Endodermal cell (in vitro differentiated cells): Measurements from ENCODE around the gene DIP2B. TPM values are rescaled to one million over a fixed set of nuclear protein-coding genes. Genes with fewer than 3 reads are reported as not detected.

Experiments
- DNase-seq: peaks from one replicate; pipeline ENCODE4 v3.0.0-alpha.2; 2017
- H3K27ac ChIP-seq: 2 replicates; pipeline ENCODE4 v1.5.1; 2013; ENCODE audit warnings: mild to moderate bottlenecking, low read depth, low read length, moderate library complexity
- H3K27me3 ChIP-seq: 2 replicates; pipeline ENCODE4 v1.6.1; 2013; ENCODE audit warnings: mild to moderate bottlenecking, low read length, moderate library complexity; ENCODE audit not compliant: insufficient read depth, control insufficient read depth, poor library complexity, severe bottlenecking
- H3K36me3 ChIP-seq: 2 replicates; pipeline ENCODE4 v1.7.0; 2013; ENCODE audit warnings: mild to moderate bottlenecking, low read length, moderate library complexity; ENCODE audit not compliant: control insufficient read depth, insufficient read depth
- H3K4me1 ChIP-seq: one replicate; pipeline ENCODE4 v1.7.0; 2013; ENCODE audit warnings: low read length; ENCODE audit not compliant: control insufficient read depth, insufficient read depth
- H3K4me3 ChIP-seq: 2 replicates; pipeline ENCODE4 v1.5.1; 2013; ENCODE audit warnings: mild to moderate bottlenecking, low read length, moderate library complexity
- H3K9ac ChIP-seq: 2 replicates; pipeline ENCODE4 v1.6.1; 2013; ENCODE audit warnings: mild to moderate bottlenecking, low read length, moderate library complexity; ENCODE audit not compliant: poor library complexity, severe bottlenecking; ENCODE audit errors: extremely low read depth
- H3K9me3 ChIP-seq: 2 replicates; pipeline ENCODE4 v1.6.1; 2013; ENCODE audit warnings: mild to moderate bottlenecking, low read length, moderate library complexity; ENCODE audit not compliant: control insufficient read depth
- H3K27ac Mint-ChIP-seq: 2 replicates; pipeline ENCODE4 v1.8.0; 2020; ENCODE audit warnings: mixed read lengths
- H3K27me3 Mint-ChIP-seq: 2 replicates; pipeline ENCODE4 v1.8.0; 2021; ENCODE audit warnings: mild to moderate bottlenecking, mixed read lengths; ENCODE audit not compliant: insufficient read depth
- H3K36me3 Mint-ChIP-seq: 2 replicates; pipeline ENCODE4 v1.8.0; 2020; ENCODE audit warnings: low read depth, mixed read lengths
- H3K4me1 Mint-ChIP-seq: 2 replicates; pipeline ENCODE4 v1.8.0; 2020; ENCODE audit warnings: mixed read lengths
- H3K4me3 Mint-ChIP-seq: 2 replicates; pipeline ENCODE4 v1.8.0; 2020; ENCODE audit warnings: mild to moderate bottlenecking, moderate library complexity, mixed read lengths
- H3K9me3 Mint-ChIP-seq: 2 replicates; pipeline ENCODE4 v1.8.0; 2020; ENCODE audit warnings: mild to moderate bottlenecking, mixed read lengths
- CTCF ChIP-seq: fragments of 200-600 bp; sonication (generic); conservative IDR thresholded peaks from 2 replicates; pipeline ENCODE4 v1.5.0; 2021; ENCODE audit warnings: antibody characterized with exemption, mild to moderate bottlenecking
- WGBS, 2 experiments: methylation state at CpG; one replicate each; pipeline versions ENCODE4 v1.1.5 to v1.1.7; 2013; ENCODE audit warnings: missing lambda C conversion rate in 2 of 2, mixed read lengths in 1 of 2; ENCODE audit not compliant: insufficient coverage in 1 of 2, insufficient read length in 1 of 2; 5-methylcytosine and 5-hydroxymethylcytosine counted together
- total RNA-seq, 2 donors: library from RNA; stranded (reverse); fragmentation: NEBNext Ultra II Directional in 1 of 2; extraction: Animal tissue kit (Norgen Biotek cat#: 25700) in 1 of 2; gene quantifications; 2 replicates in 1 of 2; 3 replicates in 1 of 2; pipeline ENCODE4 v1.2.1, GENCODE V29; 2021

DIP2B gene
- total RNA-seq, 2 donors from 2014 or later, result 20.6 to 21.3 TPM

GRCh38 chr12:50727466-50727865 lies 222.7 kb downstream of the DIP2B start:
- Histone ChIP-seq H3K27me3 (no peaks in the 10 kb centered on the region), H3K4me1 (no peaks in the 10 kb centered on the region), H3K27ac (no peak overlapping the region), H3K9ac (no peak overlapping the region), H3K9me3 (no peaks in the 10 kb centered on the region), H3K4me3 (no peak overlapping the region), H3K36me3 (peaks cover 85% of the 10 kb centered on the region)
- Mint-ChIP-seq H3K4me3 (no peak overlapping the region), H3K9me3 (no peaks in the 10 kb centered on the region), H3K36me3 (peaks cover 68% of the 10 kb centered on the region), H3K4me1 (no peaks in the 10 kb centered on the region), H3K27ac (no peak overlapping the region), H3K27me3 (no peaks in the 10 kb centered on the region)
- no peak for TF ChIP-seq CTCF
- WGBS, 2 experiments, result 90 to 92% methylated on average over 2 of the region's 2 CpGs
- DNase-seq, result no peak

GRCh38 chr12:50728417-50728816 lies 223.6 kb downstream of the DIP2B start:
- no peak overlapping the region for H3K4me3 Mint-ChIP-seq
- peaks cover 80% of the 10 kb centered on the region for H3K36me3 ChIP-seq
- H3K4me3 ChIP-seq, result no peak overlapping the region
- no peaks in the 10 kb centered on the region for H3K27me3 Mint-ChIP-seq
- WGBS, 2 experiments, result 97% methylated on average over 5 to 7 of the region's 7 CpGs
- no peak for TF ChIP-seq CTCF
- no peaks in the 10 kb centered on the region for H3K4me1 Mint-ChIP-seq
- H3K27ac Mint-ChIP-seq, result no peak overlapping the region
- no peak overlapping the region for H3K27ac ChIP-seq
- no peaks in the 10 kb centered on the region for H3K27me3 ChIP-seq
- H3K36me3 Mint-ChIP-seq, result peaks cover 62% of the 10 kb centered on the region
- no peaks in the 10 kb centered on the region for H3K9me3 ChIP-seq
- DNase-seq, result no peak
- H3K9ac ChIP-seq, result no peak overlapping the region
- H3K9me3 Mint-ChIP-seq, result no peaks in the 10 kb centered on the region
- no peaks in the 10 kb centered on the region for H3K4me1 ChIP-seq

- no peak for TF ChIP-seq CTCF
- Histone ChIP-seq H3K27me3 (no peaks in the 10 kb centered on the region), H3K9me3 (no peaks in the 10 kb centered on the region), H3K9ac (no peak overlapping the region), H3K4me3 (no peak overlapping the region), H3K36me3 (peaks cover 78% of the 10 kb centered on the region), H3K27ac (no peak overlapping the region), H3K4me1 (no peaks in the 10 kb centered on the region)
- DNase-seq, result no peak
- Mint-ChIP-seq H3K9me3 (no peaks in the 10 kb centered on the region), H3K4me3 (no peak overlapping the region), H3K27me3 (no peaks in the 10 kb centered on the region), H3K36me3 (peaks cover 61% of the 10 kb centered on the region), H3K27ac (no peak overlapping the region), H3K4me1 (no peaks in the 10 kb centered on the region)
- 96 to 100% methylated on average over 1 to 4 of the region's 4 CpGs for WGBS, 2 experiments
Observed at GRCh38 chr12:50728841-50729240, 224.1 kb downstream of the DIP2B start.
